GM12865 (cell line): ENCODE results near the gene RNF25.

ENCODE experiments used
- DNase-seq: peaks from one replicate; pipeline ENCODE4 v3.0.0; 2010; ENCODE audit warnings: low read depth
- H3K4me3 ChIP-seq: 2 replicates; pipeline ENCODE4 v1.5.1; 2011; ENCODE audit warnings: mild to moderate bottlenecking, low read depth, low read length, control low read depth
- CTCF ChIP-seq: IDR thresholded peaks from 2 replicates; pipeline ENCODE4 v1.5.1; 2011; ENCODE audit warnings: low read length, control low read depth, low read depth, inconsistent platforms; ENCODE audit not compliant: insufficient read depth; ENCODE audit errors: missing control alignments

The RNF25 gene

GRCh38 chr2:218645126-218645525 is 26.7 kb downstream of the RNF25 start:
- TF ChIP-seq CTCF: no peak
- no peak for DNase-seq
- H3K4me3 ChIP-seq: no peak overlapping the region

GRCh38 chr2:218644721-218645120 is 27.1 kb downstream of the RNF25 start:
- no peak for TF ChIP-seq CTCF

GRCh38 chr2:218643751-218644310 is 28.0 kb downstream of the RNF25 start:
- DNase-seq: no peak
- TF ChIP-seq CTCF: no peak

More at GRCh38 chr2:218644721-218645120, 27.1 kb downstream of the RNF25 start:
- DNase-seq: no peak
- no peak overlapping the region for H3K4me3 ChIP-seq

GRCh38 chr2:218642786-218643185 is 29.0 kb downstream of the RNF25 start:
- no peak overlapping the region for H3K4me3 ChIP-seq
- no peak for DNase-seq
- TF ChIP-seq CTCF: no peak

More at GRCh38 chr2:218643751-218644310, 28.0 kb downstream of the RNF25 start:
- H3K4me3 ChIP-seq: no peak overlapping the region

- no peak for DNase-seq
- no peak for TF ChIP-seq CTCF
Measured at GRCh38 chr2:218642121-218642656, 29.6 kb downstream of the RNF25 start.

GRCh38 chr2:218638372-218638771 is 33.4 kb downstream of the RNF25 start:
- no peak overlapping the region for H3K4me3 ChIP-seq
- TF ChIP-seq CTCF: no peak
- DNase-seq: no peak

More at GRCh38 chr2:218642121-218642656, 29.6 kb downstream of the RNF25 start:
- no peak overlapping the region for H3K4me3 ChIP-seq

GRCh38 chr2:218635719-218636118 is 36.1 kb downstream of the RNF25 start:
- TF ChIP-seq CTCF: no peak
- DNase-seq: no peak

More at GRCh38 chr2:218635719-218636118, 36.1 kb downstream of the RNF25 start:
- H3K4me3 ChIP-seq: no peak overlapping the region
